GM18858 (cell line): ENCODE data around the gene LNX2.

Experiments
- ATAC-seq: cut with Tn5 transposase; IDR thresholded peaks from one replicate; pipeline ENCODE4 v1.9.1; 2021; ENCODE audit not compliant: unreplicated experiment

Gene LNX2

DNA sequence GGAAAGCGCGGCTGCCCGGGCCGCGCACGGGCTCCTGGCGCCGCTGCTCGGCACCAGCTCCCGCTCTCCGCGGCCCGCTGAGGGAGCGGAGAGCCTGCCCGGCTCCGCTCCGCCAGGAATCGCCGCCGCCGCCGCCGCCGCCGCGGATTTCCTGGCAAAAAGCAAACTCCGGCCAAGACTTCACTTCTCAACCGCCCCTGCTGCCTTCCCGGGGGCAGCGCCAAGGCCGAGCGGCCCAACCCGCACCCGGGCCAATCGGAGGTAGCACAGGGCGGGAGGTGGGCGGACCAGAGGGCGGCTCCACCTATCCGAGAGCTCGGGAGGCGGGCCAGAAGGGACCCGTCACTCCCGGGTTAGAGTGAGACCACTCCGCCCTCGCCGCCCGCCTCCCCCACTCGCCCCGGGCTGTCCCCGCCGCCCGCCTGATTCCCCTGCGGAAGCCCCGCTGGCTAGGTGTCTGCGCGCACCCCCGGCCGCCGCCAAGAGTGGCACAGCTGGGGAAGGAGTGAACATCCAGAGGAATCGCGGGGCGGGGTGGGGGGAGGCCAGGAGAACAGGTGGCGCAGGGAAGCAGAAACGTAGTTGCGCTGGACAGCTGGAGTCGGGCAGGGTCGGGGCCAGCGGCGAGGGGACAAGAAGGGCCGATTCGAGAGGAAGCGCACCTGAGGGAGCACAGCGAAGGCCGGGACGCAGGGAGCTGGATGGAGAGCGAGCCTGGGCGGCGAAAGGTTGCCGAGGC lies at the start of gene LNX2:
Gene LNX2 (minus strand): TSS at position 153 of the 739 bp plus-strand sequence. CDS start 38,826 bp downstream, outside the sequence.
- ATAC-seq: peak; percentile 82

DNA sequence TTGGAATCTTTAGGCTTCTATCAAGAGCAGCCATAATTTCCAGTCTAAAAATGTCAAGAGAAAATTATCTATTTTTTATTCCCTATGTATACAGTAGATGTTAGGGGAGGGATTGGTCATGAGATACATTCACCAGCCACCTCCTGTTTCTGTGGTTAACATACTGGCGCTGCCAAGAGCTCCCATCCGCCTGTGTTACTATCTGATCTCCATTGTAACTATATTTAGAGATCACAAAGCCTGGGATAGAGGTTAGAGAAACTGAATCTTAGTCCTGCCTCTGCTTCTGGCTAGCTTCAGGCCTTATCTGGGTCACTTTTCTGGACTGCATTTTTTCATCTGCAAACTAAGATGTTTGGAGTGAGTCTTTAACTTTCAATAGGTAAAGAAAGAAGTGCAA lies 47.6 kb upstream of the LNX2 start:
- no peak for ATAC-seq

DNA sequence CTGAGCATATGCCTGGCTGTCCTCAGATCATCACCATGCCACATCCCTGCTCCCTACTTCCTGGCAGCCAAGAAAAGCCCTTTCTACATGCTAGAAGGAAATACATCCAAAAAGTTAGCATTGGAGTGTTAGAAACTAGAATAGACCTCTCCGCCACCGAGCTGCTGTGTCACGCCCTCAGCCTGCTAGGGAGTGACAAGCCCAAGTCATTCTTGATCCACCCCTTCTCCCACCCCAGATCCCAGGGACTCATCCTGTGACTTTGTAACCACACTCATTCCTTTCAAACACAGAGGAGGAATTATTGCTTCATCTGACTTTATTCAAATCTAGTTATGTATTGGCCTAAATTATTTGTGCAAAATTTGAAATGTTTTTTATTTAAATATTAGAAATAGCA lies 46.6 kb upstream of the LNX2 start:
- ATAC-seq: no peak

DNA sequence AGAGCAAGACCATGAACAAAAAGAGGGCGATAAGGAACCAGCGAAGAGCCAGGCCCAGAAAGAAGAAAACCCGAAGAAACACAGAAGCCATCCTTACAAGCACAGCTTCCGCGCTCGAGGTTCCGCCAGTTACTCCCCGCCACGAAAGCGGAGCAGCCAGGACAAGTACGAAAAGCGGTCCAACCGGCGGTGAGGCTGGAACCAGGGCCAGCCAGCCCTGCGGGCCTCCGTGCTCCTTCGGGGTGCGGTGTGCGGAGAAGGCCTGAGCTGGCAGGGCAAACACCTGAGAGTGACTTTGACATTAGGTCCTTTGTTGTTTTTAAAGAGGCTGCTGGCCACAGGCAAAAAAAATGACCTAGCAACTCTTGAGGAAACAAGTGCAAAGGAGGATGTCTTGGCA lies 45.4 kb upstream of the LNX2 start:
- no peak for ATAC-seq

DNA sequence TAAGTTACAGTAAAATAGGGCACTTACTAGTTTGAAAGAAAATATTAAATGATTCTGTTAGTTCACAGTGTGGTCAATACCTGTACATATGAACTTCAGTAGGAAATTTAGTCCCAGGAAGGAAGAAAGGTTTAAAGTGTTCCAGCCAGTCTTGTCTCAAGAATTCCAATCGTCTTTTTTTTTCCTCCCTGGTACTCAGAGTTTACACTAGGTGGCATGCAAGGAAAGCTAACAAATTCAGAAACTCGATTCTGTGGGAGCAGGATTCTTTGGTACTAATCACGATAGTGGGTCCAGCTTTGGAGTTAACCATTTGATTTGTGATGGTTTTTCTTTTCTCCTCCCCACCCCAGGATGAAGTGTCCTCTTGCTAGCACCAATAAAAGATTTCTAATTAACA lies 45.0 kb upstream of the LNX2 start:
- no peak for ATAC-seq

DNA sequence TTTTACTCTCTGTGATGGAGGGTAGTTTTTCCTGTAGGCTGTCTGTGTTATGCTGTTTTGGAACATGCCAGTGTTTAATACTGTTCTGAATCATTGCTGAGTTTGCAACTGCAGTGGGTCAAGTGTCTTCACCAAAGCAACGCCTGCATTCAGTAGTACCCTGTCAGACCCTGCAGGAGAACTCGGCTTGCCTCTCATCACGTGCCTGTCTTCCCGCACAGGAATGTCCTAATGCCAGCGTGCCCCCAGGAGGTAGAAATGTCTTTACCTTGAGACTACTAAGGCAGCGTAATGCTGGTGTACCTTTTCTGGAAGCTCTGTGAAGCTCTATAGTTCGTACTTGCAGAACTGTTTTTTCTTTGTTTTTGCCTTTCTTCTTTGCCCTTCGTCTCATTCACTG lies 43.6 kb upstream of the LNX2 start:
- no peak for ATAC-seq

DNA sequence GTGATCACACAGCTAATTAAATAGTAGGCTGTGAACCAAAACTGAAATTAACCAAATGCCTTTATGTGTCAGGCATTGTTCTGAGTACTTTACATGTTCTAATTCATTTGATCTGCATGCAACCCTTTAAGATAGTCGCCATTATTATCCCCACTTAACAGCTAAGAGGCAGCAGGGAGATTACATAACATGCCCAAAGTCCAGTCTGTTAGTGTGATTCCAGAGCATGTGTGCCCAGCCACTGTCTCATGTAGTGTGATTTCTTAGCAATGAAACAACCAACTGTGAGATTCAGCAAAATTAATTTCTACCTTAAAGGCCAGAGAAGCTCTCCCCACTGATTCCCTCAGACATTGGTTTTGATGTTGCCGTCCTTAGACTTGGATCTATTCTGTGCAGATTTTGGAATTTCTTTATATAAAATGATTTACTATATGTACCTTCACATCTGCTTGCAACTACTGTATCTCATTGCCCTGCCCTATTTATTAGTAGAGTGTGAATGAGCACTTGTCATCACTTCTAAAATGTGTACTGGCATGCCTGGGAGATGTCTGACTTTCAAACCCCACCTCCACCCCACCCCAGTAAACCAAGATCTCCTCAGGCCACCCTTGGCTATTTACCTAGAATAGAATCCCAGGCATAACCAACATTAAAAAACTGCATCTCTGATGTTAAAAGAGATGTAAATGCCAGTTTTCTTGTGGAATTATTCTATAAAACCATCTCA lies 42.6 kb upstream of the LNX2 start:
- ATAC-seq: no peak

DNA sequence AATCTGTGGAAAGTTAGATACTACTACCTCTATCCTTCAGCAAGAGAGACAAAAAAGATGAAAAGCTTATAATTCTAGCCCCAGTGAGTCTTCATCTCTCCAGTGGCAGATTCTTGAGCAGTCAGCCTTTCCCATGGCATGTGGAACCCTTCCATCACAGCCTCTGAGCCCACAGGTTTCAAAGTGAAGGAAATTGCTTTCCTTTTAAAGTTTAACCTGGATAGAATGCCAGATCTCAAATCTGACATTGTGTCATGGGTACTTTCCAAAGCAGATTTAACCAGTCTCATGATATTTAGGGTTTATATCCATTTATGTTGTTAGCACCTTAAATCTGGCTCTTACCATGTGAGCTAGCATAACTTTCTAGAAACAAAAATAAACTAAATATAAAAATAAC lies 40.7 kb upstream of the LNX2 start:
- ATAC-seq: no peak

DNA sequence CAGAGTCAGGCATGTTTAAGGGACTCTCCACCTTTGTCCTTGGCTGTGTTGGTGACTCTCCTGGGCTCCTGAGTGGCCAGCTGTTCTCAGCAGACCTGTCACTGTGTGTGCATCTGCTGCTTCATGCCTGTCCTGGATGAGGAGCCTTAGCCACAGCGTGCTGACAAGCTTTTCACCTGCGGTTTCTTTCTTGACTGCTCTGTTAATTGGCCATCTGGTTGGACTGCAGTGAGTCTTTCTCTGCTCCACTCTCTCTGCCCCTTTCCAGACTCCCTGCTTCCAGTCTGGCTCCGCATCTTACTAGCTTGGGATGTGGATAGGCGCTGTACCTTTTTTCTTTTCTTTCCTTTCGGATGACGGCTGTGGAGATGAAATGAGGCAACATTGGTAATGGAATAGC lies 40.2 kb upstream of the LNX2 start:
- ATAC-seq: no peak

DNA sequence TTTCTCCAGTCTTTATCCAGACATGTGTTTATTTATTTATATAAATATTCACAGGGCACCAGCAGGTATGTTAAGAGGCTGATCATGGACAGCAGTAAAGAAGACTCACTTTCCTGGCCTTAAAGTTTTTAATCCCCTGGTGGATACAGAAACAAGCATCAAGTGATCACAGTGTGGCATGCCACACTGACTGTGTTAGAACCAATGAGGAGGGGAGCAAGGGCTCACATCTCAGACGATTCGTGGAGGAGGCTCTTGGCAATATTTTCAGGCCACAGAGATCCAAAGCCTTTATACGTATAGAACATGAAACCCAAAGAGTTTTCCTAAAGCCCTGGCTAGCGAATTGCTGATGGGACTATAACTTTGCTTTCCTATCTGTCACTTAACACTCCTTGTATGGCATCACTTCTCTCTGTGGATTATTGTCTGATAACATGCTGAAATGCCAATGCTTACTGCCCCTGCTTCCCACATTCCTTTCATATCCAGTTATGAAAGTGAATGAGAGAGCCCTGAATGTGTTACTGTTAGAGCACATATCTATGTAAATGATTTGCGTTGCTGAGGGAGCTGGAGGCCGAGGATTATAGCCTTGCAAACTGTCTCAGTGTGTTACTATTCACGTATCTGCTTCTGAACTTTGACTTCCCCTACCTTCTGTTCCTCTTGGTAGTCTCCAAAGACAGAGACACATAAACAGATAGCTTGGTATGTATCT lies 39.0 kb upstream of the LNX2 start:
- ATAC-seq: no peak

DNA sequence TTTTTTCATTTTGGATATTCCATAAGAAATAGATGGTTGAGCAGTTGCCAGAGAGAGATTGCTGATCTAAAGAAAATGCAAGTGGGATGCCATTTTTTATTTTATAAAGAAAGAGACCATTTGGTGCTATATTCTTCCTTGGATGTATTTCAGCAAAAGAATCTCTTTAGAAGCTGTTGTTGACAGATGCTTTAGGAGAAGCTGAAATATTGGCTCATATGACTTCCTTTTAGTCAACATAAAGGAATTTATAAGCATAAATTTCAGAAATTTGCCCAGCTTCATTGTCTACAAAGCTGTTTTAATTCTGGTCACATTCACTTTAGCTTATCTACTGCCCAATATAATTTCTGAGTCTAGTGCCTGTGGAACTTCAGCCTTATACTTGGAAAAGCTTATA lies 38.2 kb upstream of the LNX2 start:
- ATAC-seq: no peak

DNA sequence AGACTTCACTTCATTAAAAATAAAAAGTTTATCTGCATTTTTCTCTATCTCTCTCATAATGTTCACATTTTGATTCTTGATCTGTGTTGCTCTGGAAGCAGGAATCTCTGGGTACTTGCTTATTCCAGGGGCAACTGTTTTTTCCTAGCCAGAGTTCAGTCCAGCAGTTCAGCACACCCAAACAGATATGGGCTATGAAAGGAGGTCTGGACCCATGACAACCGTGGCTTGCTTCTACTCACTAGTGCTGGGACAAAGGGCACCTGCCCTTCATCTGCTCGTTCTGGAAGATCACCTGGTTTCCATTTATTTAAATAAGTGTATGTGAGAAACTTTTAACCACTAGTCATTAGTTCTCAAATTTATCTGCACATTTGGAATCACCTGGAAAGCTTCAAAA lies 37.4 kb upstream of the LNX2 start:
- ATAC-seq: no peak

DNA sequence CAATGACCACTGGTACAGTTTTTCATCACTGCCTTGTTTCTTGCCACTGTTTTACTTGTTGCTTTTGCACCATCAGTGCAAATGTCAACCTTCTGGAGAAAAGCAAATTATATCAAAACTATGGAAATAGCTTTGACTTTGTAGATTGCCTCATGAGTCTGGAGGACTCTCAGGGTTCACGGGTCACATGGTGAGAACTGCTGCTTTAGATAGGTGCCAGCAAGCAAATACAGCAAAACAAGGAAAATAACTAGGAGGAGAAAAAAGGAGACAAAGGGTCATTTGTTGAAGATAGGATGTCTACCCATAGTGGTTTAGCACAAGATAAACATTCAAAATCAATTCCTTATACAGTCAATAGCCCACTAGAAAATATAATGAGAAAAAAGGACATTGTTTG lies 34.5 kb upstream of the LNX2 start:
- no peak for ATAC-seq

DNA sequence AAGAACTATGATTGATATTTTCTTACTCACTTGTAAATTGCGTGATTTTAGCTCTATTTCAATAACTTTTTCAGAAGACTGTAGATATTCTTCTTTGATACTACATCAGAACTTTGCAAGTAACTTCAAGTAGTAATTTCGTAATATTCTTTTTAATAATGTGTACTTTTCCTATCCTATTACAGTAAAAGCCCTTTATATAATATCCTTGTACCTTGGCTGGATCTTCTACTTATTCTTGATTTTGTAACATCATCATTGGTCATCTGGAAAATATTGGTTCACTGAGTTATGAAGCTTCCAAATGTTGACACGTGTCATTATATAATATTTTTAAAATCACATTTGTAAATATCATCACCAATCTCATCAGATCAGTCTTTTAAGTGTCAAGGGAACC lies 33.7 kb upstream of the LNX2 start:
- no peak for ATAC-seq

DNA sequence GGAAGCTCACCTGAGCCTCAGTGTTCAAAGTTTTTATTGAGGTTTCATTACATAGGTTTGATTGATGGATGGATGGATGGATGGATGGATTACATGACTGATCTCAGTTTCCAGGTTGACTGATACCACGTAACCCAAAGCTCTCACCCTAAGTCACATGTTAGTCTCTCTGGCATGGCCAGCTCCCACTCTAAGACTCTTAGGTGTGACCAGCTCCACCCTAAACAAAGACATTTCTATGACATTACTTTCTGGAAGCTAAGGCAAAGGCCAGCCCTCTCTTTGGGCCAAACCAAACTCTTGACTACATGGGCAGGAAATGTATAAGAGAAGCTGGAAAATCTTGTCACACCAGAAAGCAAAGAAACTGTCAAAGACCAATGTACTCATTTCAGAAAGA lies 30.0 kb upstream of the LNX2 start:
- ATAC-seq: no peak

DNA sequence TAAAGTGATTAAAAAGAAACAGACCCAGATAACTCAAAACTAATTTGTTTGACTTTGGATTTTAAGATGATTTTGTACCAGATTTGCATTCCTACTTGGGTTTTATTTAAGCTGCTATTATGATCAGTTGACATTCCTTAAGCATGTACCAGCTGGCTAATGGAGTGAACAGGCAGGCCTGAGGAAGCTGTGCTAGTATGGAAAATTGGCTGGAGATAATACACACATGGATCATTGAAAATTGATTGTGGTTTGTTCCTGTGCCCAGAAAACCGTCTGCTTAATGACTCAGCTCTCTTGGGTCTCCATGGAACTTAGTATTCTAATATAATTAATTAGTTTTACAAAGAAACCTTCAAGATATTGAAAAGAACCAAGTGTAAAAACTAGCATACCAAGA lies 24.0 kb upstream of the LNX2 start:
- ATAC-seq: no peak

DNA sequence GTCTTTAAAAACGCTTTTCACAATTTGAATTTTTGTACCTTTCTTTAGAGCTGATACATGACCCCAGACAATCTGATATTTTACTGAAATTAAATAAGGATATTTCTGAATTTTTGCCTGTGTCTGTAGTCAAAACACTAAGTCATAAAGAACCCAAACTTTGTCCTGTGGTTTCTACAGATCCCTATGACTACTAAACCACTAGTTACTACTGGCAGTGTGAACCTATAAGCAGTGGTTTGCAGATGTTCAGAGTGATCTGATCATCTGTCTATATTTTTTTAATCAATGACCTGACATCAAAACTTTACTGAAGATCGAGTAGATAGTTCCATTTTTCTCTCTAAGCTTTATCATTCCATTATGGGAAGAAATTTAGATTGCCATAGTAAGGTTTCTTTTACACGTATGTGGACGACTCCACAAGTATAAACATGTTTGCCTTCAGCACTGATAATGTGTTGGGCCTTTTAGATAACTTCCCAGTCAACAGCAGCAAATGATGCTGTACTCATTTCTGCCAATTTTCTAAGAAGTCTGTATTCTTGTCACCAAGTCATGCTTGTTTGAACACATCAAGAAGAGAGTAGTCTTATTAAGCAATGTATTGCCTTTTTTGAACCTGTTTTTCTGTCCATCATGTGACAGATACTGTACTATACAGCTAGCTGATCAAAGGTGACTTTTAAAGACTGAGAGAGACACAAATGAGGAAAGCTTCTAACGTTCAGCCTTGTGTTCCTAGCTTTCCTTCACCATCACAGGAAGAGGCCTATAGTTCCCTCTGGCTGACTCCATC lies 23.2 kb upstream of the LNX2 start:
- ATAC-seq: no peak

DNA sequence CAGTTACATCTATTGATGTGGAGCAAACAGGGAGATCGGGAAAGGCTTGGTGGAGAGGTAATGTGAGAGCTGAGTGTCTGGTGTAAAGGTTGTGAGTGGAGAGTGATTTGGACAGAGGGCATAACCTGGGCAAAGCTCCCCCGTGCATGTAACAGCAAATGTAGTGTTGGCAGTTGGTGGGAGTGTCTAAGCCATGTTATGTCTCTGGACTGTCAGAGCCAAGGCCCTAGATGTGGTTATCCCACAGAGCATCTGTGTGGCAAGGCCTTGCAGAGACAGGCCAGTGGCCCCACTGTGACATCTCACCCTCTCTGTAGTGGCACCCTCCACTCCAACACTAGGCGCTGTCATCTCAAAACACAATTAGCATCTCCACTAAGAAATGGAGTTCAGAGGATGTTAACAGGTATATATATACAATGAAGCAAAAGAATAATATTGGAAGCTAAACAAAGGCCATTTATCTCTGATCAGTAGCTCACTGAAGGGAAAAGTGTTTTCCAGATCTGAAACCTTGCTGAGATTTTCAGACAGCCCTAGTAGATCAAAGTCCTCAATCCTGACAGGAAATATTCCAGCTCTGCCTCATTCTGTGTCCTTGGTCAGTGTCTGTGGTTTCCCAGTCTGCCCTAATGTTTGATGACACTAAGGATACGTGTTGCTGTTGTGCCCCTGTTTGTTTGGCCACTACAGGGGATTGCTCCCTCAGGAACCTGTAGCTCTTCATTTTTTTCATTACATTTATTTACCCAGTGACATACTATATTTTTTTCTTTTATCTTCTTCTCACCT lies 21.6 kb upstream of the LNX2 start:
- ATAC-seq: no peak

DNA sequence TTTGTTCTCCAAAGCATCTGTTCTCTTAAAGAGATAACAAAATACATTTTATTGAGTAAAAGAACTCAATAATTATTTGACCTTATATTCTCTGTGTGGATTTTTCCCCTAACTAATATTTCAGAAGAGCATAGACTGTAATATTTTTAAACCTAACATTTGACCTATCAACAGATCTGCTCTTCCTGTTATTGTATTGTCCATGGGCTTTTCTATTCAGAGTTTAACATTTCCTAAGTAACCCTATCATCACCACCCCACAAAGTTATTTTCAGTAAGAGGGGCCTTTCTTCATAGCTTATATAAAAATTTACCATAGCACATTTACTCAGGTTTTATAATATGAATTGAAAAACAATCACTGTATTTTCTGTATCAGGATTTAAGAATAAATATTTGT lies 18.9 kb upstream of the LNX2 start:
- ATAC-seq: no peak

DNA sequence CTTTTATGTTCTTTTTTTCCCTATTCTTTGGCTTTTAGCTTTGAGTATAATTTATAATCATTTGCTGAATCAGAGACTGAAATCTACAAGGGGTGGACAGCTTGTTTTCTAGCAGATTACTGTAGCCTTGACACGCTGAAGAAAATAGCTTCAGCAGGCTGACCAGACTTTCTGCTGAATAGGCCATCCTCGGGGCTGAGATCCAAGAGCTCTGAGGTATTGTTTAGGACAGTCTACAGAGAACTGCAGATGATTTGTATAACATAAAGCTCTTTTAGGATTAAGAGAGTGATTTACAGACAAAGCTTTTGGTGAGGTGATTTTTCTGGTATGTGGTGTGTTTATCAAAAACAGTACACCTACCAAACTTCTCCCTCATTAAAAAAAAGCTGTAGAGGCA lies 18.2 kb upstream of the LNX2 start:
- no peak for ATAC-seq

DNA sequence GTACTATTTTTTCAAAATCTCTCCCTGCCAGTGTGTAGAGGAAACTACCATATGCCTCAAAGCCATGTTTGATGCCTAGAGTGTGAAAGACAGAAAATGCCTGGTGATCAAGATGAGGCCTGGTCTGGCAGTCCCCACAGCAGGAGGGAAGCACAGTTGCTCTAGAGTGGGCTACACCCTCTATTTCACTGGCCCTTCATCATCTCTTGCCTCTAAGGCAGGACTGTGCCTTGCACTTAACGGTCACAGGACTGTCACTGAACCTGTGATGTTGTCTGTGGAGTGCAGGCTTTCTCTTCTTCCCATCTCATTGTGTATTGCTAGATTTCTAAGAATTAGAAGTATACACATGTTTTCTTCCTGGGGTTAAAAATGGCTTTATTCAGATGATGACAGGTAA lies 17.7 kb upstream of the LNX2 start:
- no peak for ATAC-seq
